Hepatocyte (in vitro differentiated cells): Measurements from ENCODE around the gene BRI3.

Experiments
- EZH2 ChIP-seq: fragments of 200-600 bp; sonication (generic); IDR thresholded peaks from 2 replicates; pipeline ENCODE4 v1.6.1; 2016; ENCODE audit warnings: antibody characterized with exemption, mild to moderate bottlenecking, borderline replicate concordance
- TF ChIP-seq, protein P1 (sequence below): fragments of 200-600 bp; sonication (generic); IDR thresholded peaks from 2 replicates; pipeline ENCODE4 v1.5.1; 2016; ENCODE audit warnings: antibody characterized with exemption, mild to moderate bottlenecking; ENCODE audit not compliant: poor library complexity

DNA sequence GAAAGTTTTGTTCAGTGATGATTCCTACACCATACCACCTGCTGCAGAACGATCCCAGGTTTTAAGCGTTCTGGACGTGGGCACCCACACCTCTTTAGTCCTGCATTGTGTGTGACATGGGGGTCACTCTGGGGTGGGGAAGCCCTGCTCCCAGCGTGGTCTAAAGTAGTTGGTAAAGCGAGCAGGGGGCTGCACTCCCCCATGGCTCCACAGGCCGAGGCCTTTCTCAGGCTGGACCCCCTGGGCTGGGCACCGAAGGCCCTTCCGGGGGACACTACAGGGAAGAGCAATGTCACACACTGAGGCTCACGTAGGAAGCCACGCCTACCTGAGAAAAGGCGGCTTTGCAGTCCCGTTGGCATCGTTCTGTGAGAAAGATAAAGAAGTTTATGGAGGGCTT lies 12.3 kb downstream of the BRI3 start:
- TF ChIP-seq, protein P1, sequence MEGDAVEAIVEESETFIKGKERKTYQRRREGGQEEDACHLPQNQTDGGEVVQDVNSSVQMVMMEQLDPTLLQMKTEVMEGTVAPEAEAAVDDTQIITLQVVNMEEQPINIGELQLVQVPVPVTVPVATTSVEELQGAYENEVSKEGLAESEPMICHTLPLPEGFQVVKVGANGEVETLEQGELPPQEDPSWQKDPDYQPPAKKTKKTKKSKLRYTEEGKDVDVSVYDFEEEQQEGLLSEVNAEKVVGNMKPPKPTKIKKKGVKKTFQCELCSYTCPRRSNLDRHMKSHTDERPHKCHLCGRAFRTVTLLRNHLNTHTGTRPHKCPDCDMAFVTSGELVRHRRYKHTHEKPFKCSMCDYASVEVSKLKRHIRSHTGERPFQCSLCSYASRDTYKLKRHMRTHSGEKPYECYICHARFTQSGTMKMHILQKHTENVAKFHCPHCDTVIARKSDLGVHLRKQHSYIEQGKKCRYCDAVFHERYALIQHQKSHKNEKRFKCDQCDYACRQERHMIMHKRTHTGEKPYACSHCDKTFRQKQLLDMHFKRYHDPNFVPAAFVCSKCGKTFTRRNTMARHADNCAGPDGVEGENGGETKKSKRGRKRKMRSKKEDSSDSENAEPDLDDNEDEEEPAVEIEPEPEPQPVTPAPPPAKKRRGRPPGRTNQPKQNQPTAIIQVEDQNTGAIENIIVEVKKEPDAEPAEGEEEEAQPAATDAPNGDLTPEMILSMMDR, result no peak
- TF ChIP-seq EZH2, result no peak
